A549 (cell line): ENCODE results near the gene CEP72. TPM values are rescaled to one million over a fixed set of nuclear protein-coding genes. Genes with fewer than 3 reads are reported as not detected.
A peak's percentile ranks its signal among the peaks of the same experiment; 100 is the strongest.
"Not testable (repeated sequence)": the region's sequence is repeated elsewhere in the genome, so short reads cannot be mapped to it uniquely, and the experiment has no call there.

ENCODE experiments used
- ATAC-seq, 2 experiments: fragments of 200-7000 bp in 1 of 2; fragments of >200 bp in 1 of 2; cut with Nextera tagmentation in 1 of 2; cut with Tn5 transposase in 1 of 2; 3 replicates each; pipeline versions ENCODE4 v1.8.0 to v1.9.1; 2018 to 2020; ENCODE audit warnings: mild to moderate bottlenecking in 1 of 2, moderate library complexity in 1 of 2
- CTCF ChIA-PET: fragments of 300-600 bp; sonication (Branson Sonifier 250); formaldehyde crosslinking; extraction: SDS; loops from one replicate; lab custom pipeline; 2021; ENCODE audit warnings: antibody characterized with exemption, inconsistent platforms; lab: Yijun Ruan, JAX
- POLR2A ChIA-PET: fragments of 350-600 bp; formaldehyde crosslinking; extraction: SDS; loops from one replicate; lab custom pipeline; 2021; ENCODE audit warnings: antibody characterized with exemption, inconsistent platforms; lab: Yijun Ruan, JAX
- DNase-seq, 2 experiments: peaks; one replicate each; pipeline versions ENCODE4 v3.0.0 to v3.0.0-alpha.2; 2011 to 2016; ENCODE audit warnings: low read depth in 1 of 2, low spot score in 1 of 2
- FAIRE-seq: peaks from 2 replicates; lab custom pipeline; 2011; peaks lifted over from hg19 to GRCh38; lab: Jason Lieb, UNC
- H3K27ac ChIP-seq, 2 experiments: fragments of >200 bp; sonication (Bioruptor Twin); formaldehyde crosslinking; 3 replicates each; pipeline ENCODE4 v1.5.1; 2016 to 2017
- H3K4me1 ChIP-seq: fragments of >200 bp; sonication (Bioruptor Twin); formaldehyde crosslinking; 3 replicates; pipeline ENCODE4 v1.6.1; 2016
- H3K4me2 ChIP-seq: fragments of >200 bp; sonication (Bioruptor Twin); formaldehyde crosslinking; 3 replicates; pipeline ENCODE4 v1.6.1; 2016
- H3K4me3 ChIP-seq: fragments of >200 bp; sonication (Bioruptor Twin); formaldehyde crosslinking; 3 replicates; pipeline ENCODE4 v1.5.1; 2016
- H3K9me3 ChIP-seq: fragments of >200 bp; sonication (Bioruptor Twin); formaldehyde crosslinking; 3 replicates; pipeline ENCODE4 v1.6.1; 2016
- ATOH8 ChIP-seq: fragments of 250-450 bp; sonication (Bioruptor Pico); IDR thresholded peaks from 2 replicates; pipeline ENCODE4 v1.5.0; 2020; ENCODE audit warnings: low read depth, mild to moderate bottlenecking, moderate library complexity
- CBX8 ChIP-seq: fragments of 200-600 bp; sonication (generic); IDR thresholded peaks from 2 replicates; pipeline ENCODE4 v1.6.1; 2016
- FOSL2 ChIP-seq, 2 experiments: fragments of 450-650 bp in 1 of 2; fragments of >200 bp in 1 of 2; sonication (Bioruptor Twin) in 1 of 2; formaldehyde crosslinking; IDR thresholded peaks; 2 replicates each; pipeline versions ENCODE4 v1.5.0 to v1.6.1; 2016 to 2020; ENCODE audit warnings: mild to moderate bottlenecking in 1 of 2, moderate library complexity in 1 of 2
- GATA3 ChIP-seq: IDR thresholded peaks from 2 replicates; pipeline ENCODE4 v1.6.1; 2012; ENCODE audit warnings: borderline replicate concordance
- HES2 ChIP-seq: fragments of >200 bp; sonication (Bioruptor Twin); formaldehyde crosslinking; IDR thresholded peaks from 2 replicates; pipeline ENCODE4 v1.6.1; 2016
- HOXB13 ChIP-seq: fragments of 250-450 bp; sonication (Bioruptor Pico); IDR thresholded peaks from 2 replicates; pipeline ENCODE4 v1.5.0; 2020; ENCODE audit warnings: low read depth, mild to moderate bottlenecking, moderate library complexity
- MAFK ChIP-seq: fragments of 450-650 bp; IDR thresholded peaks from 2 replicates; pipeline ENCODE4 v1.6.1; 2014; ENCODE audit not compliant: partially characterized antibody
- NFE2L2 ChIP-seq: fragments of 150-350 bp; conservative IDR thresholded peaks from 2 replicates; pipeline ENCODE4 v1.6.1; 2014; ENCODE audit warnings: low read length
- POLR2A ChIP-seq: IDR thresholded peaks from 2 replicates; pipeline ENCODE4 v1.6.1; 2012; ENCODE audit warnings: mild to moderate bottlenecking, low read length
- TFCP2L1 ChIP-seq: fragments of 250-450 bp; sonication (Bioruptor Pico); IDR thresholded peaks from 2 replicates; pipeline ENCODE4 v1.5.0; 2021; ENCODE audit warnings: mild to moderate bottlenecking
- TP53 ChIP-seq: fragments of 250-450 bp; sonication (Bioruptor Pico); IDR thresholded peaks from 2 replicates; pipeline ENCODE4 v1.5.0; 2021; ENCODE audit warnings: mild to moderate bottlenecking, moderate library complexity
- ZFP36 ChIP-seq: fragments of 450-650 bp; IDR thresholded peaks from 2 replicates; pipeline ENCODE4 v1.6.1; 2014; ENCODE audit warnings: borderline replicate concordance; ENCODE audit not compliant: partially characterized antibody
- ZNF302 ChIP-seq: fragments of 250-450 bp; sonication (Bioruptor Pico); IDR thresholded peaks from 2 replicates; pipeline ENCODE4 v1.9.0; 2021; ENCODE audit warnings: inconsistent platforms, mild to moderate bottlenecking, moderate library complexity
- WGBS: methylation state at CpG from one replicate; pipeline ENCODE4 v1.1.6; 2017; ENCODE audit errors: missing lambda C conversion rate; 5-methylcytosine and 5-hydroxymethylcytosine counted together
- polyA plus RNA-seq, 4 experiments: library from polyadenylated mRNA; depleted of rRNA in 3 of 4; stranded (reverse); fragments of >200 nt; fragmentation: RNase III in 1 of 4; extraction: RNeasy Plus Mini Kit Qiagen cat#74134 plus additional on column Dnase treatment in 1 of 4; gene quantifications; 2 replicates in 3 of 4; 3 replicates in 1 of 4; pipeline ENCODE4 v1.2.3, GENCODE V29; 2011 to 2017

CEP72 gene
- polyA plus RNA-seq, 2 of the 4 experiments (the other 2 are of a cell fraction) = 10.8 to 11.1 TPM

GRCh38 chr5:676699-677076 lies 64.5 kb downstream of the CEP72 start:
- no peaks in the 10 kb centered on the region for H3K9me3 ChIP-seq
- WGBS = 92% methylated on average over 48 of the region's 48 CpGs
- no peak overlapping the region for H3K27ac ChIP-seq
- H3K4me3 ChIP-seq = no peak overlapping the region
- FAIRE-seq (no peak), ATAC-seq (no peak), DNase-seq (no peak)
- no peak overlapping the region for H3K4me2 ChIP-seq
- POLR2A ChIA-PET = no interaction called here
- H3K4me1 ChIP-seq = peaks cover 24% of the 10 kb centered on the region
- TF ChIP-seq POLR2A (peak; percentile 27; the same call in 1 of the 2 replicates), TFCP2L1 (CRISPR knock-in tag) (no peak)
- CTCF ChIA-PET = interaction anchor here (1.5 to 2.2 kb wide), 3 partner anchors 225 to 491 kb away, joined by 3 to 9 read pairs (median 4); no protein-coding TSS in a partner anchor

DNA sequence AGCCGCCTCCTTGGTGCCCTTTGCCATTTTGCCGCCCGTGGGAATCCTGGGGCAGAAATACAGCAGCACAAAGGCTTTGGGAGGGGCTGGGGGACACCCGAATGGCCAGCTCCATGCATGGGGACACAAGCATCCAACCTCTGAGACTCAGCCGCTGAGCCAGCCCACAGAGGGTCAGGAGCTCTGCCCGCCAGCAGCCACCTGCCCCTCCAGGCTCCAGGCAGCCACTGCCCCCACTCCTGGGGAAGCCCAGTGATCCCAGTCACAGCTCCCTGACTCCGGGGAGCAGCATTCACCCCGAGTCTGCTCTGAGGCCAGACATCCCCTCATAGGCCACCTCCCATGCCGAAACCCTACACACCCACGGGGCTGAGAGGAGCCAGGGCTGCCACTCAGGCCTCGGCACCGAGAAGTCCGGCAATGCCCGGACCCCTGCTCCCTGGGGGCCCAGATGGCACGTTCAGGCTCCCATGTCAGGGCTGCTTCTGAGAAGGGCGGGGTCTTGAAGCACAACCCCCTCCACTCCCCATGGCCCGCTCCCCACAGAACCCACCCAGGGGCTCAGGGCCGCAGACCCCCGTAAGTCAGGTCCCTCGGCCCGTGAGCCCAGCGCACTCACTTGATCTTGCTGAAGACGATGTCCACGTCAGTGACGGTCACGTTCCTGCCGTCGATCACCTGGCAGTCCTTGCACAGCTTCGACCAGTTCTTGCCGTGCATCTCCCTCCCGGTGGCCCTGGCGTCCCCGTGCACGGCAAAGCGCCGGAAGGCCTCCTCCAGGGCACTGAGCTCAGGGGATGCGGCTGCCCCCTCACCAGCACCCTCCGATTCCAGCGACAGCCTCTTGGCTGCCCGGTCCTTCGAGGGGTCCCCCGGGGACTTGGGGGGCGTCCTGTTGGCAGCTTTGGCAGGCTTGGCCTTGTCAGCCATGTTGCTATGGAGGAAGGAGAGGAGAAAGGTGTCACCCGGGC lies 65.3 kb downstream of the CEP72 start:
- DNase-seq = no peak
- WGBS = 79% methylated on average over 37 of the region's 44 CpGs
- CTCF ChIA-PET = interaction anchor here (1.1 to 2.2 kb wide), 3 partner anchors 224 to 490 kb away, joined by 3 to 9 read pairs (median 4); no protein-coding TSS in a partner anchor

GRCh38 chr5:678521-678920 lies 66.4 kb downstream of the CEP72 start:
- H3K4me3 ChIP-seq, H3K4me2 ChIP-seq, ATAC-seq, H3K4me1 ChIP-seq, H3K9me3 ChIP-seq, FAIRE-seq, POLR2A ChIA-PET, DNase-seq, H3K27ac ChIP-seq: not testable (repeated sequence)
- WGBS = no CpG with 5 or more reads among the region's 16 CpGs
- CTCF ChIA-PET = interaction anchor here (1.1 kb wide), 1 partner anchor 225 kb away, joined by 4 read pairs; no protein-coding TSS in a partner anchor

More for the DNA sequence above, 65.3 kb downstream of the CEP72 start:
- ATAC-seq (no peak), FAIRE-seq (no peak)
- peaks cover 17% of the 10 kb centered on the region for H3K4me1 ChIP-seq
- no peak overlapping the region for H3K4me3 ChIP-seq
- POLR2A ChIA-PET = no interaction called here
- no peak overlapping the region for H3K4me2 ChIP-seq
- H3K9me3 ChIP-seq = no peaks in the 10 kb centered on the region
- TF ChIP-seq NFE2L2 (no peak), GATA3 (no peak), ATOH8 (CRISPR knock-in tag) (no peak), ZNF302 (no peak), HES2 (no peak), ZFP36 (no peak), TP53 (CRISPR knock-in tag) (no peak), FOSL2 (IDR thresholded peaks at IDR 0.05) (no peak), FOSL2 (CRISPR knock-in tag; IDR thresholded peaks at IDR 0.05) (no peak), CBX8 (no peak), MAFK (no peak), HOXB13 (CRISPR knock-in tag) (no peak)
- no peak overlapping the region for H3K27ac ChIP-seq

- POLR2A ChIA-PET, H3K9me3 ChIP-seq, H3K27ac ChIP-seq, H3K4me3 ChIP-seq, H3K4me2 ChIP-seq, ATAC-seq, DNase-seq, H3K4me1 ChIP-seq: not testable (repeated sequence)
- 56% methylated on average over 6 of the region's 17 CpGs for WGBS
- FAIRE-seq = peak; percentile 23
- CTCF ChIA-PET = interaction anchor here (1.1 kb wide), 1 partner anchor 10 kb away, joined by 3 read pairs; no protein-coding TSS in a partner anchor
Observed at GRCh38 chr5:679166-679895, 67.2 kb downstream of the CEP72 start.

DNA sequence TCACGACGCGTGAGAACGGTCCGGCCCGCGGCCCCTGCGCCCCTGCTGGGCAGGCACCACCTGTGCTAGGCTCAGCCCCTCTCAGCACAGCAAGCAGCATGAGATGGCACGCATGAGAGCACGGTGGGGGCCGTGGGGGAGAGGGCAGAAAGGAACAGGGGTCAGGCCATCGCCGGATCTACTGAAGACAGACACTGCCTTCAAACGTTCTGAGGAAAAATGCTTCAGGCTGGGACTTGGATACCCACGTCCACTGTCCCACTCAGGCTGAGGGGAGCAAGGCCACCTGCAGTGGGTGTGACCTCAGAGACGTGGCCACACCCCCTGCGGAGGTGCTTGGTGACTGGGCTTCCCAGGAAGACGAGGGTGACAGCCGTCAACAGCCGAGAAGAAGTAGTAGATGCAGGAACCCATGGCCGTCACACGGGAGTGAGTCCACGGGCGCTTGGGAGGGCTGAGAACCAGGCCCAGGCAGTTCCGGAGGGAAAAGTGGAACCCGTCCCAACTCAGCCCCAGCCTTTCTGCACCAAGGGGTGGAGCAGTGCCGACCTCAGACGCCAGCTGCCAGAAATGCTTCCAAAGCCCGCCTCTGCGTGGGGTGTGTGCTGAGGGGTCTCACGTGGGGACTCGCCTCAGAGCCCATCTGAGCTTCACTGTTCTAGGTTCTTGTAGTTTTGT lies 68.1 kb downstream of the CEP72 start:
- WGBS = 64% methylated on average over 9 of the region's 32 CpGs
- FAIRE-seq, H3K4me3 ChIP-seq, DNase-seq, H3K4me1 ChIP-seq, H3K4me2 ChIP-seq, H3K9me3 ChIP-seq, H3K27ac ChIP-seq, POLR2A ChIA-PET, ATAC-seq: not testable (repeated sequence)
- CTCF ChIA-PET = interaction anchor here (0.7 kb wide), 1 partner anchor 10 kb away, joined by 3 read pairs; no protein-coding TSS in a partner anchor

DNA sequence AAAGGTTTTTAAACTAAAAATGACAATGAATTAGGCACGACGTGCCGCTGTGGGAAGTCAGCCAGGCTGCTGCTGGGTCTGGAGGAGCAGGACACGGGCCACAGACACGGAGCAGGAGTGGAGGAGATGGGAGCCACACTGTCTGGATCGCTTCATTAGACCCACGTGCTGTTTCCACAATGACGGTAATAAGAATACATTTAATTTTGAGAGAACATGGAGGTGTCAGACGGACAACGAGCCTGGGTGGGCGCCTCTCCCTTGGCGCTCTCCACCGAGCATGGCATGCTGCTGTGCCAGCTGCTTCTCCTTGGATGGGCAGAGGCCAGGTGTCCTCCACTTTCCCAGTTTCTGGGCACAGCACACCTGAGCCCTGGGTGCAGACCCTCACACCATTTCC lies 68.7 kb downstream of the CEP72 start:
- WGBS = 88% methylated on average over 13 of the region's 13 CpGs
- H3K9me3 ChIP-seq, H3K4me2 ChIP-seq, FAIRE-seq, H3K27ac ChIP-seq, DNase-seq, H3K4me3 ChIP-seq, ATAC-seq, H3K4me1 ChIP-seq, POLR2A ChIA-PET: not testable (repeated sequence)
- CTCF ChIA-PET = interaction anchor here (0.7 kb wide), 1 partner anchor 11 kb away, joined by 3 read pairs; no protein-coding TSS in a partner anchor
